Stomach (tissue), 9 donors: ENCODE results near the gene ECPAS. TPM values are rescaled to one million over a fixed set of nuclear protein-coding genes. Genes with fewer than 3 reads are reported as not detected.
"Not testable (repeated sequence)": the region's sequence is repeated elsewhere in the genome, so short reads cannot be mapped to it uniquely, and the experiment has no call there.

ENCODE experiments used
- DNase-seq, 2 donors: peaks; one replicate each; pipeline versions ENCODE4 v3.0.0 to v3.0.0-alpha.2; 2013 to 2019
- H3K27ac ChIP-seq, 5 donors: fragments of 200-600 bp in 4 of 5; sonication (generic) in 4 of 5; one replicate each; pipeline ENCODE4 v1.5.1; 2013 to 2019; ENCODE audit warnings: mild to moderate bottlenecking in 1 of 5, moderate library complexity in 1 of 5
- H3K27me3 ChIP-seq, 3 donors: fragments of 200-600 bp; sonication (generic); one replicate each; pipeline ENCODE4 v1.5.1; 2017 to 2019; ENCODE audit warnings: mixed run types in 1 of 3
- H3K36me3 ChIP-seq, 4 donors: fragments of 200-600 bp; sonication (generic); 1 replicate in 3 of 4; 2 replicates in 1 of 4; pipeline ENCODE4 v1.5.1; 2016 to 2019
- H3K4me1 ChIP-seq, 4 donors: fragments of 200-600 bp; sonication (generic); one replicate each; pipeline ENCODE4 v1.5.1; 2016 to 2019
- H3K4me3 ChIP-seq, 4 donors: fragments of 200-600 bp; sonication (generic) in 3 of 4; one replicate each; pipeline ENCODE4 v1.5.1; 2016 to 2019; ENCODE audit warnings: mild to moderate bottlenecking in 1 of 4
- H3K9me3 ChIP-seq, 4 donors: fragments of 200-600 bp; sonication (generic); one replicate each; pipeline ENCODE4 v1.5.1; 2016 to 2019
- CTCF ChIP-seq, 7 experiments: fragments of 450-650 bp in 4 of 7; fragments of 200-600 bp in 3 of 7; sonication (generic) in 3 of 7; IDR thresholded peaks; one replicate each; pipeline ENCODE4 v1.5.1; 2016 to 2019; ENCODE audit warnings: antibody characterized with exemption in 7 of 7, control low read depth in 2 of 7, mild to moderate bottlenecking in 1 of 7
- EP300 ChIP-seq: sonication (generic); formaldehyde crosslinking; IDR thresholded peaks from one replicate; pipeline ENCODE4 v1.6.1; 2017; ENCODE audit warnings: antibody characterized with exemption
- POLR2A ChIP-seq, 4 donors: fragments of 450-650 bp; IDR thresholded peaks; one replicate each; pipeline ENCODE4 v1.6.1; 2016; ENCODE audit warnings: antibody characterized with exemption in 4 of 4, control low read depth in 2 of 4, mild to moderate bottlenecking in 1 of 4, moderate library complexity in 1 of 4
- POLR2AphosphoS5 ChIP-seq, 3 donors: sonication (generic); formaldehyde crosslinking; IDR thresholded peaks; one replicate each; pipeline ENCODE4 v1.6.1; 2016; ENCODE audit warnings: antibody characterized with exemption in 3 of 3
- WGBS, 5 donors: extraction: QIAGEN DNeasy Blood & Tissue Kit in 3 of 5; methylation state at CpG; one replicate each; pipeline versions ENCODE4 v1.1.5 to v1.1.7; 2013 to 2018; 5-methylcytosine and 5-hydroxymethylcytosine counted together
- intact Hi-C: fragments of 100-400 bp; cut with DNase I; formaldehyde crosslinking; loops from one replicate; pipeline ENCODE4 v1.15.1; 2023; ENCODE audit warnings: low total_unique reads
- polyA plus RNA-seq, 3 donors: library from polyadenylated mRNA; stranded (reverse); fragments of 200-250 nt; gene quantifications; one replicate each; pipeline ENCODE4 v1.2.3, GENCODE V29; 2013
- total RNA-seq, 5 donors: library from RNA; depleted of rRNA; stranded (reverse); fragments of >200 nt; gene quantifications; one replicate each; pipeline versions ENCODE4 v1.1.0 to v1.2.3, GENCODE V29; 2014 to 2016
- donor health status: healthy with polysubstance abuse.
- donor health status: Bipolar disorder and iron deficiency.
- donor health status: healthy.

ECPAS gene
- total and polyA plus RNA-seq, 8 donors, result 13.6 to 147 (median 51.2) TPM

DNA sequence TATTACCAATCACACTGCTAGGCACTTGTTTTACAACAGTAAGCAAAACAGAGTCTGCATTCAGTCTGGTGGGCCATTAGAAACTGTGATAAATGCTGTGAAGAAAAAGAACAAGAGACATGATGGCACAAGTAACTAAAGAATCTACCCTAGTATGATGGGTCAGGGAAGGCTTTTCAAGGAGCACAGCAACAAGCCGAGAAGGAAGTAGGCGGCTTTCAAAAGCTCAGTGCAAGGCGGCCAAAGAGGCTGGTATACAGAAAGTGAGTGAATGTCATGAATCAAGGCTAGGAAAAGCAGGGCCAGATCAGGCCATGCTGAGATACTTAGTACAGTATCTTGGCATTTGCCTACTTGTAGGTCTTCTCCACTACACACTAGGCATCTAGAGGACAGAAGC lies 76.4 kb downstream of the ECPAS start:
- intact Hi-C loops, result no loop called here
- H3K9me3 ChIP-seq, result peaks cover 0 to 6% (median 0%) of the 10 kb centered on the region in 4 donors
- TF ChIP-seq CTCF (IDR thresholded peaks at IDR 0.05) (no peak), POLR2AphosphoS5 (IDR thresholded peaks at IDR 0.05) (no peak), EP300 (no peak), POLR2A (IDR thresholded peaks at IDR 0.05) (no peak)

DNA sequence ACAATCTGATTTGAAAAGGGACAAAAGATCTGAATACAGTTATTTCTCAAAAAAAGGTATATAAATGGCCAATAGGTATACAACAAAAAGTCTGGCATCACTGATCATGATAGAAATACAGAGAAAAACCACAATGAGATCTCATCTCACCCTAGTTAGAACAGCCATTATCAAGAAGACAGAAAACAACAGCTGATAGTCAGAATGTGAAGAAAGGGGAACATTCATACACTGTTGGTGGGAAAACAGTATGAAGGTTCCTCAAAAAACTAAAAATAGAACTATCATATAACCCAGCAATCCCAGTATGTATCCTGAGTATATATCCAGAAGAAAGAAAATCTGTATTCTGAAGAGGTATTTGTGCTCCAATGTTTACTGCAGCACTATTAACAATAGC lies 78.5 kb downstream of the ECPAS start:
- Histone ChIP-seq H3K36me3 (peaks cover 38 to 100% (median 99%) of the 10 kb centered on the region in 4 donors), H3K27ac (no peak overlapping the region), H3K9me3 (peaks cover 0 to 21% (median 10%) of the 10 kb centered on the region in 4 donors), H3K4me3 (no peak overlapping the region), H3K27me3 (no peaks in the 10 kb centered on the region), H3K4me1 (no peaks in the 10 kb centered on the region)
- no peak for DNase-seq
- intact Hi-C loops, result no loop called here
- TF ChIP-seq CTCF (IDR thresholded peaks at IDR 0.05), result no peak
- TF ChIP-seq POLR2AphosphoS5 (IDR thresholded peaks at IDR 0.05), result no peak
- no peak for TF ChIP-seq POLR2A (IDR thresholded peaks at IDR 0.05)
- no peak for TF ChIP-seq EP300

More for the DNA sequence above, 76.4 kb downstream of the ECPAS start:
- no peaks in the 10 kb centered on the region for H3K4me1 ChIP-seq
- WGBS, 5 donors, result 92 to 96% (median 94%) methylated on average over 3 of the region's 3 CpGs
- H3K36me3 ChIP-seq, result peaks cover 40 to 100% (median 99%) of the 10 kb centered on the region in 4 donors
- no peaks in the 10 kb centered on the region for H3K27me3 ChIP-seq
- no peak overlapping the region for H3K4me3 ChIP-seq
- H3K27ac ChIP-seq, result no peak overlapping the region
- no peak for DNase-seq

GRCh38 chr9:111401486-111401885 lies 82.7 kb downstream of the ECPAS start:
- intact Hi-C loops, H3K4me1 ChIP-seq: not testable (repeated sequence)
- WGBS, 5 donors, result 95 to 99% (median 98%) methylated on average over 5 of the region's 5 CpGs

DNA sequence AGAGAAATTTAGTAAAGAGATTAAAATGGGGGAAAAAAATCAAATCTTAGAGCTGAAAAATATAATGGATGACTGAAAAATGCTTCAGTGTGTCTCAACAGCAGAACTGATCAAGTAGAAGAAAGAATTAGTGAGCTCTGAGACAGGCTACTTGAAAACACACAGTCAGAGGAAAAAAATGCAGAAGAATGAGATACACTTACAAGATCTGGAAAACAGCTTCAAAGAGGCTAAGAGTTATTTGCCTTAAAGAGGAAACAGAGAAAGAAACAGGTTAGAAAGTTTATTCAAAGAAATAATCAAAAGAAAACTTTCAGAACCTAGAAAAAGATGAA lies 83.7 kb downstream of the ECPAS start:
- intact Hi-C loops, result no loop called here

More at GRCh38 chr9:111401486-111401885, 82.7 kb downstream of the ECPAS start:
- not testable (repeated sequence) for H3K27ac ChIP-seq, H3K27me3 ChIP-seq, DNase-seq, H3K4me3 ChIP-seq
- Histone ChIP-seq H3K36me3 (peaks cover 38 to 100% (median 99%) of the 10 kb centered on the region in 4 donors), H3K9me3 (peaks cover 0 to 29% (median 14%) of the 10 kb centered on the region in 4 donors)

More for the DNA sequence above, 83.7 kb downstream of the ECPAS start:
- DNase-seq, result no peak
- Histone ChIP-seq H3K27ac (no peak overlapping the region), H3K9me3 (peaks cover 0 to 29% (median 14%) of the 10 kb centered on the region in 4 donors), H3K27me3 (no peaks in the 10 kb centered on the region), H3K4me3 (no peak overlapping the region), H3K4me1 (no peaks in the 10 kb centered on the region), H3K36me3 (peaks cover 44 to 100% (median 99%) of the 10 kb centered on the region in 4 donors)
- TF ChIP-seq POLR2A (IDR thresholded peaks at IDR 0.05), result no peak
- no peak for TF ChIP-seq CTCF (IDR thresholded peaks at IDR 0.05)
- TF ChIP-seq POLR2AphosphoS5 (IDR thresholded peaks at IDR 0.05), result no peak
- no peak for TF ChIP-seq EP300
